ENCODE measurements around the gene CDC42SE1.

CDC42SE1 gene

DNA sequence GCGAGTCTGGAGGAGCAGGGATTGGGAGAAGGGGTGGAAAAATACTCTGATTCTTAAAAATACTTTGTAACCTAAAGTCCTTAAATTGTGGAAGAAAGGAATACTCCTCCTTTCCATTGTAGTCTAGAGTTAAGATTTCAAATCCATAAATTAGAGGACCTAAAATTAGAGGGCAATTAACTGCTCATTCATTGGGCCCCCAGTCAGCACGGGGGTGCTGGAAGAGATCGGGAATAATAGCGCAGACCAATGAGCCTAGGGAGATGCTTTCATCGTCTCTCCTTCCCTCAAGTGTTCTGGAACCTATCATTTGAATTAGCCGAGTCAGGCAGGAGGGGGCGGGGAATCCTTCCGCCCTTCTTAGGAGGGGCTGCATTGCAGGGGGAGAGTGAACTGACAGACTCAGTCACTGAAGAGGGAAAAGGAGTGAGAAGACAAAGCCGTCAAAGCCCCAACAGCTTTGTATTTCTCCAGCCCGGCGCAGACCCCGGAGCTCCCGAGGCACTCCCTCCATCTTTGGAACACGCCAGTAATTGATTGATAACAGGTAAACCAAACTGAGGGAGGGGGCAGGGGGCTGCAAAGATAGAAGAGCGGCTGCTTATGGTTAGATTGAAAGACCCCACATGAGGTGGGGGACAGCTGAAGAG is 710 bp upstream of the CDC42SE1 start, which contains the start of gene MLLT11:
Gene MLLT11 (plus strand): TSS at position 391 of the 650 bp plus-strand sequence. CDS start 6,828 bp downstream, outside the sequence.
- Histone ChIP-seq H3K9me3 (replicated peaks in 1 of 11) (no peaks in the 10 kb centered on the region), H3K27me3 (0 out of 22 replicates have a peak, but pooled peaks cover 0 to 4% (median 0%) of the 10 kb centered on the region in 11 experiments), H3K4me3 (peak within 1 kb of the TSS; percentile 80 to 99 (median 96)), H3K4me1 (peaks cover 57 to 68% (median 65%) of the 10 kb centered on the region in 10 experiments), H3K4me2 (peak within 1 kb of the TSS; percentile 92 to 100 (median 99)), H3K36me3 (peaks cover 17 to 61% (median 54%) of the 10 kb centered on the region in 11 experiments), H4K20me1 (peaks cover 32 to 54% (median 39%) of the 10 kb centered on the region in 11 experiments), H3K27ac (peak within 1 kb of the TSS; percentile 86 to 99 (median 96)), H3K9ac (peak within 1 kb of the TSS; percentile 89 to 99 (median 95))
- TF ChIP-seq Cebpa-rat (IDR thresholded peaks at IDR 0.05) = no peak

DNA sequence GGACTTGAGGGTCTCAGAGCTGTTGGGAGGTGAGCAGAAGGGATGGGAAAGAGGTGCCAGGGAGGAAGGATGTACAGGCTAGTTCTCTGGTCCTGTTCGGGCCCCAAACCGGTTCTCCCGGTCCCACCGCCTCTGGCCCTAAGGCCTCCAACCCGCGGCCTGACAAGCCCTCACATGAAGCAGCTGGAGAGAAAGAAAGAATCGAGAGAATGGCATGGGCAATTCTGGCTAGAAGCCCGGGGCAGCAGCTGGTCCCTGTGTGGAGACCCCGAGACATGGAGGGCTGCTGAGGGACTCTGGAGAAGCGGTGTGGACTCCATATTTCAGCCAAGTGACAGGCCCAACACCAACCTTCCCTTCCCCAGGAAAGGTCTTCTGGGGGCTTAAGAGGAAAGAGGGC is 730 bp downstream of the CDC42SE1 start:
- peaks cover 46 to 58% (median 52%) of the 10 kb centered on the region in 11 experiments for H4K20me1 ChIP-seq
- TF ChIP-seq Cebpa-rat (IDR thresholded peaks at IDR 0.05) = no peak
- peak overlapping the region; percentile 92 to 100 (median 99) for H3K4me2 ChIP-seq
- peaks cover 0 to 11% (median 0%) of the 10 kb centered on the region in 11 experiments; a peak in 4 of 22 replicates for H3K27me3 ChIP-seq
- H3K9ac ChIP-seq = peak overlapping the region; percentile 89 to 99 (median 95)
- peaks cover 51 to 70% (median 57%) of the 10 kb centered on the region in 10 experiments for H3K4me1 ChIP-seq
- H3K4me3 ChIP-seq = peak overlapping the region; percentile 80 to 99 (median 96)
- H3K27ac ChIP-seq = peak overlapping the region; percentile 86 to 99 (median 96)
- H3K9me3 ChIP-seq (replicated peaks in 1 of 11) = no peaks in the 10 kb centered on the region
- peaks cover 31 to 61% (median 55%) of the 10 kb centered on the region in 11 experiments for H3K36me3 ChIP-seq

DNA sequence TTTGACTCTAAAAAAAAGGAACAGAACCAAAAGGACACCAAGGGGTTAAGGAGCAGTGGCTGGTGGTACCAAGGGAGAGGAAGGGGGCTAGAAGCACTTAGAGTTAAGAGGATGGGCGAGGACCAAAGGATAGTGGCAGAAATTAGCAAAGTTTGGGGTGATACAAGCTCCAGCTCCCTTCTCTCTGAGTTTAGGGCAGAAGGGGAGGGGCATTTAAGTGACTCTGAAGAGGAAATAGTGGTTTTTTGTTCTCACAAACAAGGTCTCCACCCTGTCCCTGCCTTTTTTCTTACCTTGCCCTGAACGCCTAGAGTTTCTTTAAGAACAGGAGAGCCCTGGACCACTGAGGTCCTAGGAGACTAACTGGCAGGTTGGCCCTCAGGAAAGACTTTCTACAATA is 3.3 kb downstream of the CDC42SE1 start:
- TF ChIP-seq Cebpa-rat (IDR thresholded peaks at IDR 0.05) = no peak
- H3K4me2 ChIP-seq = peak overlapping the region; percentile 92 to 100 (median 99)

DNA sequence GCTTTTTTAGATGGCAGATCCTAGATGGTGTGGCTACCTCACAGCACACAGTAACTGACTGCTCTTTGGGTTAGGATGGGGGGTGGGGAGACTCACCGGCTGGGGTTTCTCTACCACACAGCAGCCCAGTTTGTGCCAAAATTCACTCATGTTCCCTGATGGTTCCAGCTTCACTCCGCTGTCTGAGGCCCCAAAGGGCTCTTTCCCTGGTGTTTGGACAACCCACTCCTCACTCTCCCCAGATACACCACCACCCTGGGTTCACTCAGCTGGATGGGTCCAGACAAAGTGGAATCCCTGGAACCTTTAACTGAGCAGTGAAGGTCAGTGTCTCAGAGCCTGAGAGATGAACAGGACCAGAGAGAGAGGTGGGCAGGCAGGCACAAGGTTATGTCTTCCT is 3.8 kb downstream of the CDC42SE1 start:
- Histone ChIP-seq H3K27me3 (peaks cover 0 to 42% (median 8%) of the 10 kb centered on the region in 11 experiments; a peak in 14 of 22 replicates), H3K36me3 (peaks cover 59 to 79% (median 74%) of the 10 kb centered on the region in 11 experiments), H3K4me1 (peaks cover 34 to 56% (median 36%) of the 10 kb centered on the region in 10 experiments), H3K9me3 (replicated peaks in 1 of 11) (no peaks in the 10 kb centered on the region), H3K4me3 (peak overlapping the region in 6 of 10 experiments; percentile 80 to 98 (median 94); a peak in 12 of 20 replicates), H4K20me1 (peaks cover 68 to 85% (median 81%) of the 10 kb centered on the region in 11 experiments), H3K27ac (peak overlapping the region in 10 of 11 experiments; percentile 2 to 98 (median 68); a peak in 13 of 22 replicates), H3K4me2 (peak overlapping the region; percentile 92 to 100 (median 99)), H3K9ac (peak overlapping the region in 10 of 11 experiments; percentile 24 to 98 (median 94); a peak in 17 of 22 replicates)
- 0 out of 22 replicates have a peak, but pooled peaks of 1 of the 11 experiments have one; percentile 4 for TF ChIP-seq Cebpa-rat (IDR thresholded peaks at IDR 0.05)

More for the DNA sequence above, 3.3 kb downstream of the CDC42SE1 start:
- peak overlapping the region in 9 of 11 experiments; percentile 2 to 98 (median 93); a peak in 15 of 22 replicates for H3K27ac ChIP-seq
- H4K20me1 ChIP-seq = peaks cover 62 to 80% (median 75%) of the 10 kb centered on the region in 11 experiments
- H3K9me3 ChIP-seq (replicated peaks in 1 of 11) = no peaks in the 10 kb centered on the region
- peaks cover 0 to 36% (median 4%) of the 10 kb centered on the region in 11 experiments; a peak in 10 of 22 replicates for H3K27me3 ChIP-seq
- H3K4me3 ChIP-seq = peak overlapping the region in 9 of 10 experiments; percentile 80 to 99 (median 95); a peak in 18 of 20 replicates
- H3K36me3 ChIP-seq = peaks cover 57 to 73% (median 68%) of the 10 kb centered on the region in 11 experiments
- peak overlapping the region; percentile 59 to 98 (median 95); a peak in 21 of 22 replicates for H3K9ac ChIP-seq
- H3K4me1 ChIP-seq = peaks cover 34 to 59% (median 37%) of the 10 kb centered on the region in 10 experiments

DNA sequence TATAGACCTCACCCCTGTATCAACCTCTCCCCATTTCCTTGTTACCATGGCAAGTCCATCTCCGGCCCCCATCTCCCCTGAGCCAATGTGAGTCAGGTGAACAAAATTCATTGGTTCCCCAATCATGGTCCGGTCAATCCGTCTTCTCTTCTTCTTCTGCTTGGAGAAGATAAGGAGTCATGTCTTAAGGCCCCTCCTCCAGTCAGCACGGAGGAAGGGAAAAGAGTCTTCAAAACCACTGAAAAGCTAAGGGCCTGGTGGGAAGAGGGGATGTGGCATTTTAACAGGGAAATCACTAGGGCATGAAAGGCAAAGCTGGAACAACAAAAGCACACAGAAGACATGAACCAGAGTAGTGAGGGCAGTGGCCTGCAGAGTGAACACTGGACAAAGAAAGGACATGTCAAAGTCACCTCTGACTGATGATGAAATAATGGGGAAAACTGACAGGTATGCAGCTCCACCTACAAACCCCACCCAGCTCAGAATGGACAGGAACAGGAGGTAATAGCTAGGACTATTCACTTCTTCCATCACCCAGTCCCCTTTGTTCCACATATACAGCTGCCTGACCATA is 4.4 kb downstream of the CDC42SE1 start:
- H4K20me1 ChIP-seq = peaks cover 69 to 91% (median 86%) of the 10 kb centered on the region in 11 experiments
- no peaks in the 10 kb centered on the region for H3K9me3 ChIP-seq (replicated peaks in 1 of 11)
- H3K4me2 ChIP-seq = peak overlapping the region; percentile 92 to 100 (median 99)
- H3K27me3 ChIP-seq = peaks cover 4 to 47% (median 13%) of the 10 kb centered on the region in 11 experiments; a peak in 21 of 22 replicates
- H3K4me1 ChIP-seq = peaks cover 34 to 56% (median 36%) of the 10 kb centered on the region in 10 experiments
- H3K36me3 ChIP-seq = peaks cover 59 to 84% (median 79%) of the 10 kb centered on the region in 11 experiments
- TF ChIP-seq Cebpa-rat (IDR thresholded peaks at IDR 0.05) = peak in 1 of 11 experiments; percentile 34; a peak in 1 of 22 replicates
- H3K9ac ChIP-seq = peak overlapping the region in 5 of 11 experiments; percentile 89 to 98 (median 94); a peak in 4 of 22 replicates
- H3K4me3 ChIP-seq = peak overlapping the region in 4 of 10 experiments; percentile 84 to 98 (median 95); a peak in 6 of 20 replicates
- H3K27ac ChIP-seq = peak overlapping the region in 7 of 11 experiments; percentile 16 to 98 (median 93); a peak in 6 of 22 replicates

DNA sequence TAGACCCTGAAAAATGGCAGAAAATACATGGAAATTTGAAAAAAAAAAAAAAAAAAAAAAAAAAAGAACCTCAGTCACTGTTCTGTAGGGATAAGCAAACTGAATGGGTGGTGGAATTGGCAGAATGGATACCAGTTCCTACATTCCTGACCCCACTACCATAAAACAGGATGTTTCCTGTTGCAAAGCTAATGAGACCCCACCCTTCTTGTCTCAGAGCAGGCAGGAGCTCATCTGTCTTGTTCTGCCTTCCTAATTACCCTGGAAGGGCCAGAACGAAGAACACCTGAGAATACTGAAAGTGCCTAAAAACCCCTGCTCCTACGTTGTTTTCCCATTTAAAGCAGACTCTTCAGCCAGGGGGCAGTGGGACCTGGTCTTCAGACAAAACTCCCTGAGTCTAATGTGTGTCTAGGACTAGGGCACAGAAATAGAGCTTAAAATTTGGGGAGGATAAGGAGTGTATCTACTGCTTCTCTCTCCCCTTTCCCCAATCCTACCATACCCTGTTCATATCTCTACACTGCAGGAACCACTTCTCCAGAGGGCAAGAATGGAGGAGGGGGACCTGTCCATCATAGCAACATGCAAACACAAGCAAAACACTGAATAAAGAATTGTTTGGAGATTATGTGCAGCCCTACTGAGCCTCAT is 7.9 kb downstream of the CDC42SE1 start:
- H3K9me3 ChIP-seq (replicated peaks in 1 of 11) = peaks cover 0 to 9% (median 0%) of the 10 kb centered on the region in 11 experiments; a peak in 2 of 22 replicates
- TF ChIP-seq Cebpa-rat (IDR thresholded peaks at IDR 0.05) = no peak
- no peak overlapping the region for H3K9ac ChIP-seq
- no peak overlapping the region for H3K4me3 ChIP-seq
- peaks cover 36 to 83% (median 49%) of the 10 kb centered on the region in 11 experiments for H3K27me3 ChIP-seq
- H3K36me3 ChIP-seq = peaks cover 55 to 72% (median 69%) of the 10 kb centered on the region in 11 experiments
- H3K27ac ChIP-seq = no peak overlapping the region
- H3K4me2 ChIP-seq = no peak overlapping the region
- H3K4me1 ChIP-seq = peaks cover 26 to 56% (median 32%) of the 10 kb centered on the region in 10 experiments
- peaks cover 62 to 100% (median 92%) of the 10 kb centered on the region in 11 experiments for H4K20me1 ChIP-seq

DNA sequence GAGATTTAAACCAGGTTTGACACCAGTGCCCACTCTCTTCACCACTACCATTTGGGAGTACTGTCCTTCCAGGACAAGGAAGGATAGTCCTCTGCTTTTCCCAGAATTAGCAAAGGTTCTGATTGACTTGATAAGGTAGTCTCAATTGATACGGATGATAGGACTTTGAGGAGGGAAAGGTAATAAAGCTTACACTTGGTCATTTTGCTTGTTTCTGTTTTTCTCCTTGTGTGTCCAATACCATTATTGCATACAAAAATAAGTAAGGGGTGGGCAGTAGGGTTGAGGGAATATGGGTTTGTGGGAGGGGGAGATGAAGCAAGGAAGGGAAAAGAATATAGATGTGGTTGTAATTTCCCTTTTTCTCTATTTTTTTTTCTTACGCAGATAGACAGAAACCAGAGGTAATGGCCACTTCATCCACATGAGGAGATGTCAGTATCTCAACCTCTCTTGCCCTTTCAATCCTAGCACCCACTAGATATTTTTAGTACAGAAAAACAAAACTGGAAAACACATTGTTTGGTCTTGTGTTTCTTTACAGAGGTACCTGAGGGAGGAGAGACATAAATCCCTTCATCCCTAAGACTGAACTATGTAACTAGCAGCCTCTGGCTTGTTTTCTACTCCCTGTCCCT is 9.3 kb downstream of the CDC42SE1 start:
- peaks cover 49 to 87% (median 79%) of the 10 kb centered on the region in 11 experiments for H4K20me1 ChIP-seq
- TF ChIP-seq Cebpa-rat (IDR thresholded peaks at IDR 0.05) = no peak
- H3K4me2 ChIP-seq = peak overlapping the region in 2 of 11 experiments; percentile 7 to 8; a peak in 1 of 22 replicates
- H3K4me1 ChIP-seq = peaks cover 13 to 43% (median 18%) of the 10 kb centered on the region in 10 experiments
- peaks cover 0 to 9% (median 0%) of the 10 kb centered on the region in 11 experiments; a peak in 2 of 22 replicates for H3K9me3 ChIP-seq (replicated peaks in 1 of 11)
- no peak overlapping the region for H3K9ac ChIP-seq
- peaks cover 38 to 85% (median 60%) of the 10 kb centered on the region in 11 experiments for H3K27me3 ChIP-seq
- H3K27ac ChIP-seq = no peak overlapping the region
- H3K36me3 ChIP-seq = peaks cover 43 to 59% (median 56%) of the 10 kb centered on the region in 11 experiments
- H3K4me3 ChIP-seq = no peak overlapping the region
